Neuron (in vitro differentiated cells): ENCODE measurements around the gene BUD13.
"Not testable (repeated sequence)": the region's sequence is repeated elsewhere in the genome, so short reads cannot be mapped to it uniquely, and the experiment has no call there.

Experiments
- H2AFZ ChIP-seq: one replicate; pipeline ENCODE4 v1.6.1; 2013; ENCODE audit warnings: low read depth, mild to moderate bottlenecking, inconsistent platforms, low read length, moderate library complexity
- H3K27me3 ChIP-seq: one replicate; pipeline ENCODE4 v1.6.1; 2013; ENCODE audit warnings: low read length; ENCODE audit not compliant: insufficient read depth
- H3K36me3 ChIP-seq: one replicate; pipeline ENCODE4 v1.6.1; 2013; ENCODE audit warnings: low read length; ENCODE audit not compliant: insufficient read depth
- H3K4me1 ChIP-seq: one replicate; pipeline ENCODE4 v1.6.1; 2013; ENCODE audit warnings: low read length; ENCODE audit not compliant: insufficient read depth
- H3K4me3 ChIP-seq: 2 replicates; pipeline ENCODE4 v1.5.1; 2013; ENCODE audit warnings: mild to moderate bottlenecking, low read length, moderate library complexity
- H3K9me3 ChIP-seq: one replicate; pipeline ENCODE4 v1.6.1; 2013; ENCODE audit warnings: low read length

BUD13 gene

DNA sequence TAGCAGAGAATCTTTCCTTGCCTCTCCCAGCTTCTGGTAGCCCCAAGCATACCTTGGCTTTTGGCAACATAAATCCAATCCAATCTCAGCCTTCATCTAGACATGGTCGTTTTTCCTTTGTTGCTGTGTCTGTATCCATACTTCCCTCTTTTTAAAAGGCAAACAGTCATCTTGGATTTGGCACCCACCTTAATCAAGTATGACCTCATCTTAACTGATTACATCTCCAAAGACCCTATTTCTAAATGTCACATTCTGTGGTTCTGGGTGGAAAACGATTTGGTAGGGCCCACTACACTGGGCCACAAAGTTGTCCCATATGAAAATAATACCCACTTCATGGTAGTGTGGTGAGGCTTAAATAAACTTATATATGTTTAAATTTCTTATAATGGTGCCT is 852 bp downstream of the BUD13 start:
- H3K4me1 ChIP-seq: peaks cover 22% of the 10 kb centered on the region
- peaks cover 26% of the 10 kb centered on the region for H3K36me3 ChIP-seq
- no peaks in the 10 kb centered on the region for H3K9me3 ChIP-seq
- no peaks in the 10 kb centered on the region for H3K27me3 ChIP-seq
- H3K4me3 ChIP-seq: peak overlapping the region; percentile 87
- peak overlapping the region; percentile 85 for H2AFZ ChIP-seq

DNA sequence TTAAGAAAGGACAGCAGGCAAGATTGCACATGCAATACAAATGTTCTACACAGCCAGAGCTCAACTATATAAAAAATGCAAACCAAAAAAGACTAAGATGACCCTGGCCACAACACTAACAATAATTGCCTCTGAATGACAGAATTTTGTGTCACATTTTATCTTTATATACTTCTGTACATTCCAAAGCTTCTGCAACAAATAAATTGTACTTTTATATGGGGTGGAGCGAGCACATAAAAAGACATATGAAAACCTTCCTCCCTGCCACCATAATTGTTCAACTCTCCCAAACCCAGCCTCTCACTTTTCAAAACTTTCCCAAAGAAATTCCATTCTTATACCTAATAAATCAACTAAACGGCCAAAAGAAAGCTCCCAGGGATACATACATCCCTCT is 10.7 kb downstream of the BUD13 start:
- peaks cover 84% of the 10 kb centered on the region for H3K36me3 ChIP-seq
- no peak overlapping the region for H3K4me3 ChIP-seq
- no peak overlapping the region for H2AFZ ChIP-seq
- no peaks in the 10 kb centered on the region for H3K4me1 ChIP-seq
- H3K9me3 ChIP-seq: no peaks in the 10 kb centered on the region
- no peaks in the 10 kb centered on the region for H3K27me3 ChIP-seq

GRCh38 chr11:116756044-116756443 is 16.7 kb downstream of the BUD13 start:
- peaks cover 79% of the 10 kb centered on the region for H3K36me3 ChIP-seq
- H3K4me1 ChIP-seq, H2AFZ ChIP-seq, H3K27me3 ChIP-seq, H3K4me3 ChIP-seq, H3K9me3 ChIP-seq: not testable (repeated sequence)

DNA sequence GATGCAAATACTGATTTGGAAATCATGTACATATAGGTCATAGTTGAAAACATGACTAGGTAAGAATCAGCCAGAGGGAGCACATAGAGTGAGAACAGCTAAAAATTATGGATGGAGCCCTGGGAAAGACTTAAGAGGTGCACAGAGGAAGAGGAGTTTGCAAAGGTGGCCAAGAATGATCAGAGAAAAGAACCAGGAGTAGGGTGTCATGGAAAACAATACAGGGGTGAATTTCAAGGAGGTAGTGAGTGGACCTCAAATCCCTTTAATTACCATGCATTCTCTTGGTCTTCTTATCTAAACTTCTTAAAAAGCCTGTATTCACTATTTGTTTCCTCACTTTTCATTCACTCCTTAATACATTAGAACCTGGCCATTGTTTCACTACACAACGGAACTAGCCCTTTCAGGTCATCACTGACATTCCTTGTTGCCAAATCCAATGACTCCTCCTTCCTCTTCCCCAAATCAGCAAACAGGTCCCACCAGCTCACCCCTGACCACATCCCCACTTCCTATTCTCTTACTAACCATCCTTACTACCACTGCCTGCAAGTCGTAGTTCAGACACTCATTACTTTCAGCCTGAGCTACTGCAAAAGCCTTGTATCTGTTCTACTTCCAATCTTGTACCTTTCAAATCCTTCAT is 22.6 kb downstream of the BUD13 start:
- H3K4me1 ChIP-seq: no peaks in the 10 kb centered on the region
- no peak overlapping the region for H2AFZ ChIP-seq
- H3K36me3 ChIP-seq: peaks cover 85% of the 10 kb centered on the region
- no peaks in the 10 kb centered on the region for H3K27me3 ChIP-seq
- H3K9me3 ChIP-seq: peaks cover 5% of the 10 kb centered on the region
- no peak overlapping the region for H3K4me3 ChIP-seq

DNA sequence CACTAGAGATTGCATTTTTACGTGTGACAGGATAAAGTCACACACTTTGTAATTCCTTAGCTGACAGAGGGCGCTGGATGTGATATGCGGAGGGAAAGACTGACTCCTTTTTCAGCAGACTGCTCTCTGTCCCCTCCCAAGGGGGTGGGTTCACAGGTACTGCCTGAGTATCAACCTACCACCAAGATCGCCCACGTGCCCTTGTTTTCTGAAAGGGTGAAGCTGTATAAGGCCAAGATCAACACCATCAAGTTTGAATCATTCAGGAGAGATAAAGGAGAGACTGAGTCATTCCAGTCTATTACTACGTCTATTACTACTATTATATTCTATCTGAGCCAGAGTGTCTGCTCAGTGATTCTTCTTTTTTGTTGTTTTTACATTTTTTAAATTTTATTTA is 30.7 kb downstream of the BUD13 start:
- no peak overlapping the region for H3K4me3 ChIP-seq
- H3K36me3 ChIP-seq: peaks cover 19% of the 10 kb centered on the region
- H3K9me3 ChIP-seq: no peaks in the 10 kb centered on the region
- no peaks in the 10 kb centered on the region for H3K27me3 ChIP-seq
- no peak overlapping the region for H2AFZ ChIP-seq
- H3K4me1 ChIP-seq: no peaks in the 10 kb centered on the region

DNA sequence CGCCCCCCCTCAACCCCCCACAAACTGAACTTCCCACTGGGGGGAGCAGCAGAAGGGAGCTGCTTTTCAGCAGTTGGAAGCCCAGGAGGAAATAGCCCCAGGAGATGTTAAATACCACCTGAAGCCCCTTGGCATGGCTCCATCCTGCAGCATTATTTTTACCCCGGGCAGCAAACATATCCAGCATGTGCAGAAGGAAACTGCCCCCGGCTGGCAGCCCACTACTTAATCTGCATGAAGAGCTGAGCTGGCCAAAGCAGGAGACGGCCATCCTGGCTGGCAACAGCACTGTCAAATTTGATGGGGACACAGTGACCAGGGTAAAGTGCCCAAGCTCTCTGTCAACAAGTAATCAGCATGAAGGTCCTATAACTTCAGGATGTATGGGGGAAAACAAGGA is 32.0 kb downstream of the BUD13 start:
- Histone ChIP-seq H3K4me1 (no peaks in the 10 kb centered on the region), H3K9me3 (no peaks in the 10 kb centered on the region), H2AFZ (no peak overlapping the region), H3K36me3 (peaks cover 9% of the 10 kb centered on the region), H3K27me3 (no peaks in the 10 kb centered on the region), H3K4me3 (no peak overlapping the region)

GRCh38 chr11:116738975-116739374 is 33.8 kb downstream of the BUD13 start:
- Histone ChIP-seq H2AFZ (no peak overlapping the region), H3K36me3 (no peaks in the 10 kb centered on the region), H3K9me3 (no peaks in the 10 kb centered on the region), H3K4me3 (no peak overlapping the region), H3K27me3 (no peaks in the 10 kb centered on the region), H3K4me1 (no peaks in the 10 kb centered on the region)

- Histone ChIP-seq H2AFZ (no peak overlapping the region), H3K27me3 (no peaks in the 10 kb centered on the region), H3K4me3 (no peak overlapping the region), H3K9me3 (no peaks in the 10 kb centered on the region), H3K36me3 (no peaks in the 10 kb centered on the region), H3K4me1 (peaks cover 2% of the 10 kb centered on the region)
Measured at GRCh38 chr11:116736763-116737162, 36.0 kb downstream of the BUD13 start.

DNA sequence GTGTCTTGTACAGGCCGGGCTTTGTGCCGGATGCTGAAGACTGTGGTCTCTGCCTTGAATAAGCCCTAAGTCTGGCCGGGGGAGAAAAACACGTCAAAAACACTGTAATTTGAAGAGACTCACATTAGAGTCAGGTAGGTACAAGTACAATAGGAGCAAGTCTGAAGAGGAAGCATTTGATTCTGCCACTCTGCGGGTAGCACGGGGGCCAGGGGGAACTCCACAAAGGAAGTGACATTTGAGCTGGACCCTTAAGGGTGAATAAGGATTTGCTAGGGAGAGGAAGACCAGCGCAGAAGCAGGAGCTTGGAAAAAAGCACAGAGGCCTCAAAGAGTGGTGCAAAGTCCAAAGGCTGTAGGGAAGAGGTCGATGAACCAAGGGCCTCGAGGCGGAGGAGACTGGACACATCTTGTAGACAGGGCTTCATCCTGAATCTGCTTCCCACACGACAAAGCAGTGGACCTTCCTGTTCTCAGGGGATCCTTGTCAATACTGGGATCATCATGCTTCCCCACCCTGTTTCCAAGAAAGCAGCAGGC is 38.7 kb downstream of the BUD13 start:
- H2AFZ ChIP-seq: no peak overlapping the region
- H3K36me3 ChIP-seq: no peaks in the 10 kb centered on the region
- H3K4me1 ChIP-seq: peaks cover 19% of the 10 kb centered on the region
- H3K27me3 ChIP-seq: no peaks in the 10 kb centered on the region
- H3K9me3 ChIP-seq: no peaks in the 10 kb centered on the region
- no peak overlapping the region for H3K4me3 ChIP-seq

DNA sequence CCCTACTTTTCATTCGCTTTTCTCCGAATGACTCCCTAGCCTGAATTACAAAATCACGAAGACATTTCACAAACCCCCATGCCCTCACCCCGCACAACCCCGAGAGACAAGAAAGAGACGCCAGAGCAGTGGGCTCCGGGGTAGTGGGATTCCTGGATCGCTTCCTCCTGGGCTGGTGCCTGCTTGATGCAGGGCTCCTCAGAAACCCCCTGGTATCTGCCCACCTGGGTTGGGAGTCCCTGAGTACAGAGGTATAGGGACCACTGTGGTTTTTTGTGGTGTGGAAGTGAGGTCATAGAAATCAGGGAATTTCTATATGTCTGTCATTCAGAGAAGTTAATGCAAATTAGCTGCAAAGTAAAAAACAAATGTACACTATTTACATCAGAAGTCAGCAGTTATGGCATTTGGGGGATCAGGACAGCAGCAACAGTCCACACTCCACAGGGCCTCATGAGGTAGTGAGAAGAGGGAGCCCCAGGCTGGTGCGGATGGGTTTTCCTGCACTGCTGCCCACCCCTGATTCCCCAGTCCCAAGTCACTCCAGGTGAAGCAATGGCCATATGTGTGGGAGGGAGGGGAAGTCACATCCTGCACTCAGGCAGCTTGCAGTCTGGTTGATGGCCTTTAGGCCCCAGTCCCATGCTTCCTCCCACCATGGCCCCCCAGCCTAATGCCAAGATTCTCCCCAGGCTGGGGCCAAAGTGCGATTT is 39.6 kb downstream of the BUD13 start:
- H3K4me1 ChIP-seq: peaks cover 19% of the 10 kb centered on the region
- H3K27me3 ChIP-seq: no peaks in the 10 kb centered on the region
- H2AFZ ChIP-seq: no peak overlapping the region
- H3K9me3 ChIP-seq: no peaks in the 10 kb centered on the region
- no peaks in the 10 kb centered on the region for H3K36me3 ChIP-seq
- H3K4me3 ChIP-seq: no peak overlapping the region

DNA sequence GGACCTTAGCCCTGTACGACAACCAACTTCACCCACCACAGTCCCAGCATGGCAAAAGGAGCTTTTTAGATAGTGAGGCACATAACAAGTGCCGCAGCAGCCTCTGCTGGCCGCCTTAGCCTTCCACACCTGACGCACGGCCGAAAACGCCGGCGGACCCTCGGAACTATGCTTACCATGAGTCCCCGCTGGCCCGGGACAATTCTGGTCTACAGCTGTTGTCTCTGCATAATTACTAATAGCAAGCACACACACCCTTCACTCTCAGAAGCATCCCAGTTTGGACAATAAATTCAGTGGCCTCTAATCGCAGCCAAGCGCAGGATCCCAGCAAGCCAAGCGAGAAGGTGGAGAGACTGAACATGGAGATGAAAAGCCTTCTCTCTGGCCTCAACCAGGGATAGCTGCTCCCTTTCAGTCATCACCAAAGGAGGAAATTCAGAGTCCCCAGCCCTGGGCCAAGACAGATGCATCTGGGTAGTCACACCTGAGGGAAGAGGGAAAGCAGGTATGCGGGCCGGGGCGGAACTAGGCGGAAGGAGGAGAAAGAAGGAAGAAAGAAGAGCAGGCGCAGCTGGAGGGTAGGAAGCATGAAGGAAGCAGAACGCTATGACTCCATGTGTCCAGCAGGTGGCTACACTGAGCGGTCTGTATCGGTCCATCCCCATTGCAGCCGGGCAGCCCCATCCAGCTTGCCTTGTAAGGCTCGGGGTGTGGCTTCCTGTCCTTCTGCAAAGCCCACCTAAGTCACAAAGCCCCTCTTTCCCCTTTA is 40.3 kb downstream of the BUD13 start:
- H3K4me3 ChIP-seq: no peak overlapping the region
- no peak overlapping the region for H2AFZ ChIP-seq
- H3K9me3 ChIP-seq: no peaks in the 10 kb centered on the region
- no peaks in the 10 kb centered on the region for H3K27me3 ChIP-seq
- peaks cover 19% of the 10 kb centered on the region for H3K4me1 ChIP-seq
- no peaks in the 10 kb centered on the region for H3K36me3 ChIP-seq

GRCh38 chr11:116731821-116732220 is 41.0 kb downstream of the BUD13 start:
- Histone ChIP-seq H3K27me3 (no peaks in the 10 kb centered on the region), H3K4me1 (peaks cover 19% of the 10 kb centered on the region), H3K9me3 (no peaks in the 10 kb centered on the region), H3K4me3 (no peak overlapping the region), H3K36me3 (no peaks in the 10 kb centered on the region), H2AFZ (no peak overlapping the region)

DNA sequence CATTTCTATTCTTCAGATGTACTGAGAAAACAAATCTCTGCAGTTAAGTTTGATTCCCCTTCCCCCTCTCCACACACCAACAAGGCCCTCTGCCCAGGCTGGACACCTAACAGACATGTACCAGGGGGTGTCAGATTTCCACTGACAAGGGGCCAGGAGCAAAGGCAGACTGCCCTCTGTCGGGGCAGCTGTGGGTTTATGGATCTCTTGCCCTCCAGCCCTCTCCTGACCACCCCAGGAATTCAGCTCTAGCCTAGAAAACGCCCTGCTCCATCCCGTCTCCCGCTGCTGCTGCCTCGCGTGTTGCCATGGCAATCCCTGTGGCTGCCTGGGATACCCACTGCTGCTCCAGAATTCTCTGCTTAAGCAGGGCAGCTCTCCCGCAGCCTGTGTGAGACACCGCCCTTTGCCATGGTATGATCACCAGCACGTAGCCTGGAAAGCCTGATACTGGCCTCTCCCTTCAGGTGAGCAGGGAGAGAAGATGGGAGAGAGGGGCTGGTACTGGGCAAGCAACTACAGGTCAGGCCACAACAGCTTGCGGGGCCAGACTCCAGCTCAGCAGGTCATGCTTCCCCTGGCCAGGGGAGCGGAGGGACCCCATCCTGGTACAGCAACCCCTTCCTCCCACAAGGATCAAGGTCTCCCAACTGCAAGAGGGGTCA is 41.6 kb downstream of the BUD13 start:
- no peak overlapping the region for H3K4me3 ChIP-seq

More for the DNA sequence above, 41.6 kb downstream of the BUD13 start:
- Histone ChIP-seq H3K27me3 (no peaks in the 10 kb centered on the region), H3K4me1 (peaks cover 19% of the 10 kb centered on the region), H2AFZ (no peak overlapping the region), H3K9me3 (no peaks in the 10 kb centered on the region), H3K36me3 (no peaks in the 10 kb centered on the region)
